ENCODE measurements around the gene LRP10.
"Not testable (repeated sequence)": the region's sequence is repeated elsewhere in the genome, so short reads cannot be mapped to it uniquely, and the experiment has no call there.

The LRP10 gene

GRCh38 chr14:22843123-22843925 lies 28.2 kb upstream of the LRP10 start:
- no peak for DNase-seq (ENCODE audit: low read depth, low spot score)

- DNase-seq (ENCODE audit: low read depth, low spot score): no peak
These were observed 27.1 kb upstream of the LRP10 start for GRCh38 chr14:22844221-22845102.

- no peak for DNase-seq (ENCODE audit: low read depth, low spot score)
These were observed 26.5 kb upstream of the LRP10 start for GRCh38 chr14:22845103-22845394.

GRCh38 chr14:22845821-22846625 lies 25.5 kb upstream of the LRP10 start:
- no peak for DNase-seq (ENCODE audit: low read depth, low spot score)

GRCh38 chr14:22846811-22847307 lies 24.7 kb upstream of the LRP10 start:
- no peak for DNase-seq (ENCODE audit: low read depth, low spot score)

GRCh38 chr14:22847661-22848341 lies 23.7 kb upstream of the LRP10 start:
- DNase-seq (ENCODE audit: low read depth, low spot score): no peak

GRCh38 chr14:22848351-22849164 lies 23.0 kb upstream of the LRP10 start:
- peak; percentile 93 for DNase-seq (ENCODE audit: low read depth, low spot score)

GRCh38 chr14:22849212-22849819 lies 22.2 kb upstream of the LRP10 start:
- DNase-seq (ENCODE audit: low read depth, low spot score): no peak

GRCh38 chr14:22850944-22851764 lies 20.4 kb upstream of the LRP10 start:
- DNase-seq (ENCODE audit: low read depth, low spot score): no peak

- not testable (repeated sequence) for DNase-seq (ENCODE audit: low read depth, low spot score)
These were observed 19.4 kb upstream of the LRP10 start for GRCh38 chr14:22852178-22852577.

- DNase-seq (ENCODE audit: low read depth, low spot score): no peak
These were observed 19.0 kb upstream of the LRP10 start for GRCh38 chr14:22852599-22852939.

- DNase-seq (ENCODE audit: low read depth, low spot score): peak; percentile 71
These were observed 18.4 kb upstream of the LRP10 start for GRCh38 chr14:22852940-22853767.

- DNase-seq (ENCODE audit: low read depth, low spot score): not testable (repeated sequence)
These were observed 17.2 kb upstream of the LRP10 start for GRCh38 chr14:22854296-22854695.

- DNase-seq (ENCODE audit: low read depth, low spot score): no peak
These were observed 16.4 kb upstream of the LRP10 start for GRCh38 chr14:22854963-22855724.

GRCh38 chr14:22856428-22856827 lies 15.1 kb upstream of the LRP10 start:
- no peak for DNase-seq (ENCODE audit: low read depth, low spot score)

GRCh38 chr14:22860377-22860776 lies 11.2 kb upstream of the LRP10 start:
- not testable (repeated sequence) for DNase-seq (ENCODE audit: low read depth, low spot score)

- DNase-seq (ENCODE audit: low read depth, low spot score): no peak
These were observed 9.9 kb upstream of the LRP10 start for GRCh38 chr14:22861651-22862050.

GRCh38 chr14:22864979-22865378 lies 6.6 kb upstream of the LRP10 start:
- no peak for DNase-seq (ENCODE audit: low read depth, low spot score)
